HG03139 (cell line): ENCODE measurements around the gene CYGB.
"Not testable (repeated sequence)": the region's sequence is repeated elsewhere in the genome, so short reads cannot be mapped to it uniquely, and the experiment has no call there.

Source experiments
- ATAC-seq: cut with Tn5 transposase; IDR thresholded peaks from one replicate; pipeline ENCODE4 v1.9.1; 2021; ENCODE audit not compliant: unreplicated experiment

CYGB gene

GRCh38 chr17:76538281-76538931 lies 897 bp upstream of the CYGB start:
- ATAC-seq: no peak

GRCh38 chr17:76537288-76537577 lies 276 bp downstream of the CYGB start:
- no peak for ATAC-seq

- ATAC-seq: no peak
These were observed 810 bp downstream of the CYGB start for GRCh38 chr17:76536511-76537287.

GRCh38 chr17:76535788-76536510 lies 1.6 kb downstream of the CYGB start:
- ATAC-seq: no peak

GRCh38 chr17:76534831-76535732 lies 2.4 kb downstream of the CYGB start:
- no peak for ATAC-seq

- not testable (repeated sequence) for ATAC-seq
These were observed 3.7 kb downstream of the CYGB start for GRCh38 chr17:76533640-76534359.

- no peak for ATAC-seq
These were observed 5.3 kb downstream of the CYGB start for GRCh38 chr17:76532072-76532651.

GRCh38 chr17:76531486-76532038 lies 5.9 kb downstream of the CYGB start:
- ATAC-seq: no peak

GRCh38 chr17:76530811-76531485 lies 6.6 kb downstream of the CYGB start:
- ATAC-seq: no peak

- ATAC-seq: no peak
These were observed 7.3 kb downstream of the CYGB start for GRCh38 chr17:76530095-76530723.

- ATAC-seq: no peak
These were observed 8.1 kb downstream of the CYGB start for GRCh38 chr17:76529224-76530094.

- ATAC-seq: no peak
These were observed 8.8 kb downstream of the CYGB start for GRCh38 chr17:76528528-76529223.

- ATAC-seq: peak; percentile 46
These were observed 9.4 kb downstream of the CYGB start for GRCh38 chr17:76528156-76528527.

- ATAC-seq: peak; percentile 46
These were observed 9.9 kb downstream of the CYGB start for GRCh38 chr17:76527430-76528111.

- not testable (repeated sequence) for ATAC-seq
These were observed 10.5 kb downstream of the CYGB start for GRCh38 chr17:76527016-76527415.

GRCh38 chr17:76525513-76525833 lies 12.0 kb downstream of the CYGB start:
- ATAC-seq: not testable (repeated sequence)
